HG03432 (cell line): ENCODE results near the gene DIO3.

Experiments used
- ATAC-seq: cut with Tn5 transposase; IDR thresholded peaks from one replicate; pipeline ENCODE4 v1.9.1; 2021; ENCODE audit warnings: mild to moderate bottlenecking, moderate library complexity; ENCODE audit not compliant: unreplicated experiment

Gene DIO3

DNA sequence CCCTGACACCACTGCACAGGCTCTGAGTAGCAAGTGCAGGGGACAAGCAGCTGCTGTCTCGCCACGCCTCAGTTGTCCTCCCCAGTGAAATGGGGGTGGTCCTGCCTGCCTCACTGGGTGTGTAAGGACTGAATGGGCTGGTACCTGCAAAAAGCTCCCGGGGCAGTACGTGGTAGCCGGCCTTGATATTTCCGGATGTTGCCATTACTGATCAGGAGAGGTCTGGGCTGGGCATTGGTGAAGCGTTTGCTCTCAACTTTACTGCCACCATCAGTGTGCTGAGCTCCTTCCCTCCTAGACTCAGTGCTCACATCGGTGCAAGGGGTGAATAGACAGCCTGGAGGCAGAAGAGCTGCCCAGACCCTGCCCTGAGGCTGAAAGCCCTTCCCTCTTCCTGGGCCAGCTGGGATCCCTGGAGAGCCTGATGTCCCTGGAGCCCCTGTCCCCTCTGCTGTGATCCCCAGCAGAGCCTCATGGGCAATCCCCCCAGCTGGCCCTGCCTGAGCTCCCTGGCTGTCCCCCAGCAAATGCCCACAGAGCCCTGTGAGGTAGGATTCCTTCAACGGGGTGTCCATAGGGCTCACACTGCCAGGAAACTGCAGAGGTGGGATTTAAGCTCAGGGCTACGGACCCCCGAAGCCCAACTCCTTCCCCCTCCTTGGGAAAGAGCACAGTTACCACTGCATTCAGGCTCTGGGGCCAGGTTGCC, 18.2 kb downstream of the DIO3 start:
- ATAC-seq, result no peak

DNA sequence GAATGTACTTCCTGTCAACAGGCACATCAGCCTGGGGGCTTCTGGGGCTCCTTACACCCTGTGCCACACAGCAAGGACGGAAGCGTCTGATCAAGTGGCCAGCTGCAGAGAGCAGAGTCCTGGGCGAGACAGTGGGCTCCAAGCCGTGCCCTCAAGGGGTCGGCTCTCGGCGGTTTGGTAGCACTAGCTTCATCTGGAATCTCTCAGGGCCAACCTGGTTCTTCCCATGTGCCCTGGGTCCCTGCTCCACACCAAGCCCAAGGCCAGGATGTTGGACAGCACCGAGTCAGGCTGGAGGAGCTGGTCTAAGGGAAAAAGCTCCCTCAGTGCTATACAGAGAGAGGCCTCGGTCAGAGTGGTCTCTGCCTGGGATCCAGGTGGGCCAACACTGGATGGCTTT, 20.5 kb downstream of the DIO3 start:
- no peak for ATAC-seq

DNA sequence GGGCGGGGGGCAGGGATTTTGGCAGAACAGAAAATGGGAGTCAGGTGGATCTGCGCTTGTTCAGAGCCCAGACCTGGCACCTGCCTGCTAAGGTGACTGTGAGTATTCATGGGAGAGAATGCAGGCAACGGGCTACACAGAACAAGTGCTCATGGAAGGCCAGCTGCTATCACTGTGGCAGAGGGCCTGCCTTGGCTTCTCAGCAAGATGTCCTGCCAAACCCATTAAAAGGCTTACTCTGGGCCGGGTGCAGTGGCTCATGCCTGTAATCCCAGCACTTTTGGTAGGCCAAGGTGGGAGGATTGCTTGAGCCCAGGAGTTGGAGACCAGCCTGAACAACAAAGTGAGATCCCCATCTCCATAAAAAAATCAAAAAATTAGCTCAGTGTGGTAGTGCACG, 21.0 kb downstream of the DIO3 start:
- ATAC-seq, result no peak

DNA sequence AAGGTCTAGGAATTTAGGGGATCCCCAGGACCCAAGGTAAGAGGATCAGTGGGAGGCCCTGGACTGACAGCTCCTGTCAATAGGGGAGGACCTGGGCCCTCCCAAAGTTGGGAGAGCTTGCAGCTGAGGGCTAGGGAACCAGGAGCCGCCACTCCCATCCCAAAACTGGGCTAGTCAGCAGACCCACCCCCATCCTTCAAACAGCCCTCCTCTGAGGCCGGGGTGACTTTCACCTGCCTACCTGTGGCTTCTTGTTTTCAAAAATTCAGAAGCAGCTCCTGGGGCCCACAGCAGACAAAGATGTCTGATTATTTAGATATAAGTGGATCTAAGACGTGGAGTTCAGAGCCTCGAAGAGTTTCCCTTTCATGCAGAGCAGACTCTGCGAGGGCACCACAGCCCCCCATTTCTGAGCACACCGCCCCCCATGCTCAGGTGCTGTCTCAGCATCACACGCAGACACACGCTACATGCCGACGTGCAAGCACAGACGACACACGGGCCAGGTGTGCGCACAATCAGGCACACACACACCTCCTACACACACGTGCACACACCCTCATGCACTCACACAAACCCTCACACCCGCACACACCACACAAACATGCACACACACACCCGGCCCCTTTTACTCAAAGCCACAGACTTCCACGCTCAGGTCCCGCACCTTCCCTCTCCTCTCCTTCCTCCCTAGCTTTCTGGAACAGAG, 21.9 kb downstream of the DIO3 start:
- ATAC-seq, result no peak

DNA sequence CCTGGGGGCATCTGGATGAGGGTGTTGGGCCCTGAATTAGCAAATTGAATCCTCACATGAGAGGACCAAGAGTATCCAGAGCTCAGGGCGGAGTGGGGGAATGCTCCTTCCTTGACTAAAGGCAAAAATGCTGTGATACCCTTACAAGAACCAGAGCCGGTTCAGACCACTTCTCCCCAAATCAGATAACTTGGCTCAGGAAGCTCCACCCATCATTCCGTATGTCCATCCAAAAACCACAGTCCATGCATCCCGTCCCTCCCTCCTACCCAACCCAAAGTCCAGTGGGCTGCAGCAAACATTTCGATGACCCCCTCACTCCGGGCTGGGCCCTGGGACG, 22.4 kb downstream of the DIO3 start:
- no peak for ATAC-seq

DNA sequence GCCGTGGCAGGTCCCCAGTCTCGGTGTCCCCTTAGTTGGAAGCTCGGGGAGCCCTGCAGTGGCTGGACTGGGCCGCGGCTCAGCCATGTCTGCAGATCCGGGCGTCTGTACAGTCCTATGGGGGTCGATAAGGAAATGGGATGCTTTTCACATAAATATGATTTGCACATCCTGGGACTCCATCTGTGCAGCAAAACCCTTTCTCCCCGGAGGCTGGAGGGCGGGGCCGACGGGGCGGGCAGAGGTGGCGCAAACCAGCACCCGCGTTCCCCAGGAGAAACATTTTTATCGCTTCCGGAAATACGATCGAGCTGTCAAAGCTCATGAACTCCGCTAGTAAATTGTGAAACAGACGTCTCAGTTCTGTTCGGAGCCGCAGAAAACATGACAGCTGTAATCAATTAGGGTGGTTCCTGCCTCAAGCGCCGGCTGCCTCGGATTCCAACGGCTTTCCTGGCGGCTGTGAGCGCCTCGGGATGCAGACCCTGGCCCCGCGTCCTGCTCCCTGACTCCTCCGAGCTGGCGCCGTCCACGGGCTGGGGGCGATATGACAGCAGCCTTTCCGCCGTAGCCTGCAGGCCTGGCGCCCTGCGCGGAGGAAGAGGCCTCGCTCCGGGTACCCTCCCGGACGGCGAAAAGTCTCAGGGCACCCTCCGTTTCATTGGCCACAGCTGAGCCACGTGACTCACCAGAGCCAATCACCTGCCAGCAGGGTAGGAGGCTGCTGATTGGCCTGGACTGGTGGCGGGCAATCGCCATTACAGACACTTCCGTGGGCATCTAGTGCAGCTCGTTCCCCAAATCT, 23.0 kb downstream of the DIO3 start:
- ATAC-seq, result no peak

DNA sequence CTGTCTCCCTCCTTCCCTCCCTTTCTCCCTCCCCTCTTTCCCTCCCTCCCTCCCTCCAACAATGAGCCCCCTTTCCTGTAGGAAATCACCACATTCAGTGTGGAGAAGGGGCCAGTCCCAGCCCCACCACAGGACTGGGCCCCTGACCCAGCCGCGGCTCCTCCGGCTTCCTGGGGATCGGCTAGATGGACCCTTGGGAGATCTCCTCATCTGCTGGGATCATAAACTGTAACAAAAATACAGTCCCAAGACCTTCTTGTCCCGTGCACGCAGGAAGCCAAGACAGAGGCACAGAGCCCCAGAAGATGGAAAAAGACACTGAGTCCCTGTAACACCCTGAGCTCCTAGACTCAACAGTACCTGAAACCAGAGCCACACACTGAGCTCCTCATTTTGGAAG, 23.9 kb downstream of the DIO3 start:
- no peak for ATAC-seq

DNA sequence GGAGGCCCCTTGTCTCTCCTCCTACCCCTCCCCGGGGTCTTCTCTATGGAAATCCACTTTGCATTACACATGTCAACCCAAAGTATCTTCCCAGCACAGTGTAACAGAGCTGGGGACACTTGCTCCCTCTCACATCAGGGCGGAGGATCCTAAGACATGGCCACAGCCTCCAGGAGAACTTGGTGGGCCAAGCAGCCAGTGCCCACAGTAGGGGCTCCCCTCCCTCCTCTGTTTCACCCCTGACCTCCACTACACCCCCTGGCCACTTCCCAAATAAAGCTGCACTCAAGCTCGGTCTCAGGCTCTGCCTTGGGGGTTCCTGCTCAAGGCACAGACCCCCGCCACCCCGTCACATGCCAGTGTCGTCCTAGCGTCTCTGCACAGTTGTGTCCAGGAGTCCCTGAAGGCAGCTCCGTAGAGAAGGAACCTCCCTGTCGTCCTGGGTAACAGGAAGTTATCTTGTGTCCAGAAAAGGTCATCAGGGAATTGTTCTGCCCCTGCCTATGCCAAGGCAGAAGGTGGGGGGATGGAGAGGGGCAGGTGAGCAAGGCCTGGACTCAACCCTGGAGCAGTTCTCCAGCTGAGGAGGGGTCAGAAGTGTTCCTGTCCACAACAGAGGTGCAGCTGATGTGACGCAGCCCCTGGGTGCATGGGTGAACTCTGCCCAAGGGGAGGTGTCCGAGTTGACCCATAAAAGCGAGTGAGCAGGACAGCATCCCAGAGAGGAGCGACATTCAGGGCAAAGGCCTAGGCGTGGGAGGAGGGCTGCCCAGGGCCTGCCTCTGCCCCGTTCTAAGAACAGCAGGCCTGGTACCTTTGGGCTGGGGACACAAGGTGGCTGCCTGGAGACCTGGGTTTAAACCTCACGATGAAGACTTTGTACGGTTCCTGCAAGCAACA, 25.5 kb downstream of the DIO3 start:
- ATAC-seq, result no peak

DNA sequence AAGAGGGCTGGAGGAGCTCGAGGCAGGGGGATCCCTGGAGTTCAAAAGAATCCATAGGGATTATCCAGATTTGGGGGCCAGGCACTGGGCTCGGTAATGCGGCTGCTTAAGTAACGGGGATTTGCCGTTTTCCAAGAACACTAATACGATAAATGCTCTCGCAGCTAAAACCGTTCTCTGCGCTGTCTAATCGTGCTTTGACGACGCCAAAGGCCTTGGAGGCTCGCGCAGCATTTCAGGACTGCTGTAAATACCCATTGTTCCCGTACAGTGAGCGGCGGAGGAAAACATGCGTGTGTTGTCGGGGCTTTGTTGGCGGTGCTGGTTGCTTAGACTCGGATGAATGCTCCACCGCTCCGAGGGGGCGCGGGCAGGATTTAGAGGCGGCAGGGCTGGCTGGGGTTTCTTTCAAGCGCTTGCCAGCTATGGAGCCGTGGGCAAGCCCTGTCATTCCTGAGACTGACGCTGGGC, 26.2 kb downstream of the DIO3 start:
- no peak for ATAC-seq

DNA sequence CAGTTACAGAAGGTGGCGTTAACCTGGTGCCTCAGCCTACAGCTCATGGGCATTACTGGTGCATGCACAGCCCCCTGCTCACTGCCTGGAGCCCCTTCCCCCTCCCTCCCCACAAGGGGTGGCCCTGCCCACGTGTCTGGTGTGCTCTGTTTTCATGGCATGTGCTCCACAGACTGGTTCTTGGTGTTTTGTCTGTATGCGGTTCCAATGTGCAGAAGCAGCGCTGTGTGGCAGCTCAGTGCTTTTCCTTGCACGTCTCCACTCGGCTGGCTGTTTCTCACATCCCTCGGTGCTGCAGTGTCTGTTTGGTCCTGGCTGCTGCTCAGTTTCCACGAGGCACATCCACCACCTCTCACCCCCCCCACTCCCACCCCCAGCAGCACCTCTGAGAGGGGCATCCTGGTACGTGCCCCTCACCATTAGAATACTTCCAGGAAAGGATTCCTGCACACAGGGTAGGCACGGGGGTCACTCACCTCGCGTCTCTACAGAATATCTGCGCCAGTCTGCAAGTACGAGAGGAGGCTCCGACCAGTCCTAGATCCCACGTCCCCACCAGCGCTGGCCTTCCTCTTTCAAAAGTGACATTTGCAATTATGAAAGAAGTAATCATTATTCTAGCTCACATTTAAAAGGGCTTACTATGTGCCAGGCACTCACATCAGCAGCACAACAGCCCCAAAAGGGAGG, 27.1 kb downstream of the DIO3 start:
- no peak for ATAC-seq

DNA sequence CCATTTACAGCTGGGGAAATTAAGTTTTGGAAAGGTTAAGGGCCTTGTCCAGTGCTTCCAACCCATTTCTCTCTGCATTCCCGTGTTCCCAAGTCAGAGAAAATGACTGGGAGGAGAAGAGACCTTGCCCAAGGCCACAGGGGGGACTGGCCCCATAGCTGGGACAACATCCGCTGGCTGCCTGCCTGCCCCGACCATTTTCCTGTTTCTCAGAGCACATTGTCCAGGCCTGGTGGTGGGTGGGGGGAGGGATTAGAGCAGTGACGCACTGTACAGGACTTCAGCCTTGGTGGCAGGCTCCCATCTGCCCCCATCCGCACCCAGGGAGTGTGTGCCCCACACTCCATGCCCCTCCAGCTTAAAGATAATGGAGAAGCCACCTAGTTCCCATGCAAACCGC, 27.7 kb downstream of the DIO3 start:
- no peak for ATAC-seq

DNA sequence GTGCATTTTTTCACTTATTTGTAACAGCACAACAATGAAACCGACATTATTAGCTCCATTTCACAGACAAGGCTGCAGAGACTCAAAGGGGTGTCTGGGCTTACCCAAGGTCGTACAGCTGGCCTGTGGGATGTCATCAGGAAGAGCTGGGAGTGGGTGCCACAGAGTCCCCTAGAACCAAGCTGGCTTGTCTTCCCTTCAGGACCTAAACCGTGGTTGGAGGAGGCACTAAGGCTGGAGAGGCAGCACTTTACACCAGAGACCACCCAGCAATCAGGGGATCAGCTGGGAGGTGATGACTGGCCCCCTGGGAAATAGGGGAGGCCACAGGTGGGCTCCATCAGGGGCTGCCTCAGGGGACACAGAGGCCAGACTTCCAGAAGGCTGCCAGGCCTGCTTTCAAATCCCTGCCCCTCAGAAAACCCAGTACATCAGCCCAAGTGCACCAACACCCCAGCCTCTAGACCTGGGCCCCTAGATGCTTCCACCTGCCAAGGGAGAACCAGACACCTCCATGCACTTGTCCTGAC, 28.3 kb downstream of the DIO3 start:
- ATAC-seq, result no peak

DNA sequence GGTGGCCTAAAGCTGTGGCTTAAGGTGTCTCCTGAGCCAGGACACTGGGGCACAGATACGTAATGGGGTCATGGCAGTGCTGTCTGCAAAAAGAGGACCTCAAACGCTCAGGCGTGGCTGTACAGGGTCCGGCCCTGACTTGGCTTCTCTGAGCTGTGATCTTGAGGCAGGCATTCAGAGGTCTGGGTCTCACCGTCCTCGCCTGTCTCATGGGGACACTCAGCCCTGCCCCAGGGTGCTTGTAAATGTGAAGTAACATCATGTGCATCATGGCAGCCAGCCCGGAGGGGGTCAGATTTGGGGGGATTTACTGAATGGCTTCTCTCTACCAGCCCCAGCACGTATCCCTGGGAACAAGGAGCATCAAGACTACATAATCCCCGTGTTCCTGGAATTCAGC, 28.8 kb downstream of the DIO3 start:
- ATAC-seq, result no peak

DNA sequence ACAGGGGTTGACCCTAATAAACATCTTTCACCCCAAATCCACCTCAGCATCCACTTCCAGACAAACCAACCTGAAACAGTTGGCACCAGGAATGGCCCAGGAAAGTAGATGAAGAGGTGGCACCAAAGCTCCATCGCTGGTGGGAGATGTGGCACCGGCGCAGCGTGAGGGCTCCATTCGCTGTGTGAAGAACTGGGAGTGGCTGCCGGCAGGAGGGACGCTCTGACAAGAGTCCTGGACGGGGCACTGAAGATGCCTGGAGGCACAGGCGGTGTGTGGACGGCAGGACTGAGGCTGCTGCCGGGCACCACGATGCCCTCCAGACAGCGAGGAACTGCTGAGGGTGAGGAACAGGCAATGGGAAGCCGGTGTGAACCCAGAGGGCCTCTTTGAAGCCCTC, 29.3 kb downstream of the DIO3 start:
- ATAC-seq, result no peak

DNA sequence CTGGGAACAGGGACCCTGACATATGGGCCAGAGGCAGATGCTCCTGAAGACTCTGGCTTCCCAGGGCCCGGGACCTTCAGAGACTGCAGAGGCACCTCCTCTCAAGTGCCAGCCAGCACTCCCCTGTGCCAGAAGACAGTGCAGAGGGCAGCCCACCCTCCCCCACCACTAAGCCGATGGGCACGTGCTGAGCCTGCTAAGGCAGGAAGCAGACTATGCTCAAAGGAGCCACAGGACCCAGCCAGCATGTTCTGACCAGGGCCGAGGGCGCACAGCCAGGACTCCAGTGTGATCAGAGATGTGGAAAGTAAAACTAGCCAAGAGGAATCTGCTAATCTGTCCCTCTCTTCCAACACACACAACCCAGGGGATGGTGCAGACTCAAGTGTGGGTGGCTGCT, 29.8 kb downstream of the DIO3 start:
- ATAC-seq, result no peak

DNA sequence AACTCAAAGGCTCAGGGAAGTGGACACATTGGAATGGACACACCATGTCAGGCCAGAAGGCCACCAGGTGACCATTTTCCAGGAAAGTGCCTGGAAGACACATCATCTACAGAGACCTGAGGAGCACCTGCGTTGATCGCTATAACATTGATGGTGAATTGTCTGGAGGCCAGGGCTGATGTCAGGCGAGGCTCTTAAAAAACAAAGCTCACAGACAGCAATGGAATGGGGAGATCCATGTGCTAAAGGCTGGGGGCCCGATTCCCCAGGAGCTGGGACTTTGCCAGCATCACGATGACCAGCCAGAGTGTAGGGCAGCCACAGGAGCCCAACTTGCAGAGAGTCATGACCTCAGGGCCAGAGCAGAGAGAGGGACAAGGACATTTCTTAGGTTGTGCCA, 30.3 kb downstream of the DIO3 start:
- no peak for ATAC-seq

DNA sequence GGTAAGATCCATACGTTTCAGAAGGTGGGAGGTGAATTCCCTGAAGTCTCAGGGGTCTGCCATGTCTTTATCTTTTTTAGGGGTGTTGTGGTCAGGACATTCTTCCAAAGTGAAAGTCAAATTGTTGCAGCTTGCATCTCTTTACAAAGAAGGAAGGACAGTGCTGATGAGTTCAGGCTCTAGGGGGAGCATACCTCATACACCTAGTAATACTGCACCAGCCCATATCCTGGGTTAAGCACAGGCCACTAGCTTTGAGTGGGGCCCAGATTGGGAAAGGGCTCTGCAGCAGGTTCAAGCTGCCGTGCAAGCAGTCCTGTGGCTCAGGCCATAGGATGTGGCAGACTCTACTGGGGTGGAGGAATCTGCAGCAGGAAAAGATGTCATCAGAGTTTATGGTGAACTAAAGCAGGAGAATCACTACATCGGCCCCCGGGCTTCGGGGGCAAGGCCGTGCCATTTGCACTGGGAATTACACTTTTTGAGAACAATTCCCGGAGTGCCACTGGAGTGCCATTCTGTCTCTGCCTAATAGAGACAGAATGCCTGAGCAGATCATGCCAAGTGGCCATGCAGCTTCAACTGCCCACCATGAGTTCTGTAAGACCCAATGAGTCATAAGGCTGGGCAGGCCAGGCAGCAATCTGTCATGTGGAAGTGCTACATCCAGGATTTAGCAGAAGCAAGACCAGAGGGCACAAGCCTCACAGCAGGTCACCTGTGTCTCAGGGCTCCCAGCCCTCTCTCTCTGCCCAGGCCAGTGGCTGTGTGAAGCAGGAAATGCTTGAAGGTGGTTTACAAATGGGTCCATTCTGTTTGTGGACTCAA, 32.3 kb downstream of the DIO3 start:
- no peak for ATAC-seq

DNA sequence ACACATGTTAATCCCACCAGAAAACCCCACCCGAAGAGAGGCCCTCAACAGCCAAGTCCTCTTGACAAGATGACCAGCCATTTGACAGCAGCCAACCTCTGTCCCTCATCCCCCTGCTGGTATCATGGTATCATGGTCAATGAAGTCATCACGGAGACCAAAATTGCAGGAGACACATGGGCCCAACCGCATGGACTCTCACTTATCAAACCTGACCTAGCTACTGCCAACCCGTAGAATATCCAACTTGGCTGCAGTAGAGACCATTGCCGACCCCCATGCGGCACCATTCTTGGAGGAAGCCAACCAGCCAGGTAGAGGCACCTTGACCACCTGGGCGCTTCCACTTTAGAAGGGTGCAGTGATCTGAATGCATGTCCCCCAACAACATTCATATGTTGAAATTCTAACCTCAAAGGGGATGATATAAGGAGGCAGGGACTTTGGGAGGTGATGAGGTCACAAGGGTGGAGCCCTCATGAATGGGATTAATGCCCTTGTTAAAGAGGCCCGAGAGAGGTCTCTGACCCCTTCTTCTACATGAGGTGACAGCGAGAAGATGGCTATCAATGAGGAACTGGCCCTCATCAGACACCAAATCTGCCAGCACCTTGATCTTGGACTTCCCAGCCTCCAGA, 33.3 kb downstream of the DIO3 start:
- no peak for ATAC-seq

DNA sequence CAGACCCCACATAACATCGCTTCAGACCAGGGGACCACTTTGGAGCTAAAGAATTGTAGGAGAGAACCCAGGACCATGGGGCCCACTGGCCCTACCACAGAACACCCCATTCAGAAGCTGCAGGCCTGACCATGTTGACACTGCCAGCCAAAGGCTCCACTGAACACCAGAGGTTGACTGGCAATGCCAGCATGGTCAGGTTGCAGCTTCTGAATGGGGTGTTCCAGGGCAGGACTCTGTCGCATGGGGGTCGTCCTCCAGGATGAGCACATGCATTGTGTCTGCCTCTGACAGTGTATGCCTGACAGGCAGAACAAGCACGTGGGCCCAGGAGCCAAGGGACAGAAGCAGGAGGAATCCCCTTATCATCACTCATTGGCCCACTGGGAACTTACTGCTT, 34.1 kb downstream of the DIO3 start:
- ATAC-seq, result no peak
